Epithelial cell of esophagus (primary cell): Measurements from ENCODE around the gene INPP5A.

ENCODE experiments used
- DNase-seq: peaks from one replicate; pipeline ENCODE4 v3.0.0; 2010; ENCODE audit warnings: low read depth
- H3K4me3 ChIP-seq: 2 replicates; pipeline ENCODE4 v1.5.1; 2011; ENCODE audit warnings: mild to moderate bottlenecking, low read length, control low read depth
- CTCF ChIP-seq: IDR thresholded peaks from 2 replicates; pipeline ENCODE4 v1.5.1; 2011; ENCODE audit warnings: low read depth, mild to moderate bottlenecking, low read length, control low read depth, inconsistent platforms; ENCODE audit not compliant: insufficient read depth; ENCODE audit errors: missing control alignments

The INPP5A gene

GRCh38 chr10:132809232-132810140, 271.9 kb downstream of the INPP5A start:
- TF ChIP-seq CTCF: no peak
- no peak overlapping the region for H3K4me3 ChIP-seq
- DNase-seq: no peak

- no peak for TF ChIP-seq CTCF
- no peak for DNase-seq
- H3K4me3 ChIP-seq: no peak overlapping the region
These were observed 272.7 kb downstream of the INPP5A start for GRCh38 chr10:132810141-132810806.

GRCh38 chr10:132810807-132811700, 273.5 kb downstream of the INPP5A start:
- TF ChIP-seq CTCF: no peak
- H3K4me3 ChIP-seq: no peak overlapping the region
- DNase-seq: no peak

GRCh38 chr10:132811891-132812481, 274.4 kb downstream of the INPP5A start:
- no peak for TF ChIP-seq CTCF

GRCh38 chr10:132812520-132812919, 274.9 kb downstream of the INPP5A start:
- TF ChIP-seq CTCF: no peak
- H3K4me3 ChIP-seq: no peak overlapping the region
- DNase-seq: no peak

More at GRCh38 chr10:132811891-132812481, 274.4 kb downstream of the INPP5A start:
- no peak overlapping the region for H3K4me3 ChIP-seq
- no peak for DNase-seq

GRCh38 chr10:132813001-132813401, 275.4 kb downstream of the INPP5A start:
- no peak overlapping the region for H3K4me3 ChIP-seq
- DNase-seq: no peak
- TF ChIP-seq CTCF: no peak
